HG02938 (cell line): Measurements from ENCODE around the gene YIPF2.
"Not testable (repeated sequence)": the region's sequence is repeated elsewhere in the genome, so short reads cannot be mapped to it uniquely, and the experiment has no call there.

Experiments used
- ATAC-seq: cut with Tn5 transposase; IDR thresholded peaks from one replicate; pipeline ENCODE4 v1.9.1; 2021; ENCODE audit warnings: mild to moderate bottlenecking, moderate library complexity; ENCODE audit not compliant: unreplicated experiment

YIPF2 gene

DNA sequence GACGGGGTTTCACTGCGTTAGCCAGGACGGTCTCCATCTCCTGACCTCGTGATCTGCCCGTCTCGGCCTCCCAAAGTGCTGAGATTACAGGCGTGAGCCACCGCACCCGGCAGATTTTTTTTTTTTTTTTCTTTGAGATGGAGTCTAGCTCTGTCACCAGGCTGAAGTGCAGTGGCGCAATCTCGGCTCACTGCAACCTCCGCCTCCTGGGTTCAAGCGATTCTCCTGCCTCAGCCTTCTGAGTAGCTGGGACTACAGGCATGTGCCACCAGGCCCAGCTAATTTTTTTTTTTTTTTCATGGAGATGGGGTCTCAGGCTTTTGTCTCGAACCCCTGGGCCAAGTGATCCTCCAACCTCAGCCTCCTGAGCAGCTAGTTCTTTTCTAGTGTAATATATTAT is 13.2 kb upstream of the YIPF2 start:
- not testable (repeated sequence) for ATAC-seq

DNA sequence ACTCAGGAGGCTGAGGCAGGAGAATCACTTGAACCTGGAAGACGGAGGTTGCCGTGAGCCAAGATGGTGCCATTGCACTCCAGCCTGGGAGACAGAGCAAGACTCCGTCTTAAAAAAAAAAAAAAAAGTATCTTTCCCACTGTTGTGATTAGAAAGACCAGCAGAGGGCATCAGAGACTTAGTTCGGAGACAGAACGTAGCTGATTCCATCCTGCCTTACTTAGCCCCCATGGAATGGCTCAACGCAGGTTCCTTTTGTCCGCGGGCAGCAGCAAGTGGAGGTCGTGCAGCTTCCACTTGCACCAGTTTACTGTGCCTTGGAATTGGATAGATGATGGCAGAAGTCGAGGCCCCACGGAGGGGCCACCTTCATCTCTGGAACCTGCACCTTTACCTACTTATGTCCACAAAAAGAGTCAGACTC is 8.2 kb upstream of the YIPF2 start:
- no peak for ATAC-seq

DNA sequence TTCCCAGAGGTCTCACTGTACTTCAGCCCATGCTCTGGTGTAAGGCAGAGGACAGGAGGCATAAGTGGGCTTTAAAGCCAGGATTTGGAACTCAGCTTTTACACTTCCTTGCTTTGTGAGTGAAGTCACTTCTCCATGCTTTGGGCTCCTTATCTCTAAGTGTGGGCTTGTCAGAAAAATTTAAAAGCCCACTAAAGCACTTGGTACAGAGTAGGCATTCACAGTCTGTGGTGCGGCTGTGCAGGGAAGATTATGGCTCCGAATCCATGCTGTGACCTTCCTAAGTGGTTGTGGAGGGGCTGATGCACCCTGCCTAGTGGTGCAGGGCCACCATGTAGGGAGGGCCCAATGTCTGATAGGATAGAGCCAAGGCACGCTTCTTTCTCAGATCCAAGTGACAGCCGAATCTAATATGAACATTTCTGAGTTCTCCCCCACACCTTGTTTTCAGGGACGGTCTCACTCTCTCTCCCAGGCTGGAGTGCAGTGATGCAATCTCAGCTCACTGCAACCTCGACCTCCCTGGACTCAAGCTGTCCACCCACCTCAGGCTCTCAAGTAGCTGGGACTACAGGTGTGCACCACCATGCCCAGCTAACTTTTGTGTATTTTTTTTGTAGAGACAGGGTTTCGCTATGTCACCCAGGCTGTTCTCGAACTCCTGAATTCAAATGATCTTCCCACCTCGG is 7.1 kb upstream of the YIPF2 start:
- ATAC-seq, result no peak

DNA sequence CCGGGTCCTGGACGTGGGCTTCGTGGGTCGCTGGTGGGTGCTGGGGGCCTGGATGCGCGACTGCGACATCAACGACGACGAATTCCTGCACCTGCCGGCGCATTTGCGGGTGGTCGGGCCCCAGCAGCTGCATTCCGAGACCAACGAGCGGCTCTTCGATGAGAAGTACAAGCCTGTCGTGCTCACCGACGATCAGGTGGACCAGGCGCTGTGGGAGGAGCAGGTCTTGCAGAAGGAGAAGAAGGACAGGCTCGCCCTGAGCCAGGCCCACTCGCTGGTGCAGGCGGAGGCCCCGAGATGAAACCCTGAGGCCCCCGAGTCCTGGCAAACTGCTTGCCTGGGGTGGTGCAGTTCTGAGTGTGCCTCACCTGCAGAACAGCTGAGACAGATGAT is 959 bp upstream of the YIPF2 start:
- ATAC-seq, result no peak

DNA sequence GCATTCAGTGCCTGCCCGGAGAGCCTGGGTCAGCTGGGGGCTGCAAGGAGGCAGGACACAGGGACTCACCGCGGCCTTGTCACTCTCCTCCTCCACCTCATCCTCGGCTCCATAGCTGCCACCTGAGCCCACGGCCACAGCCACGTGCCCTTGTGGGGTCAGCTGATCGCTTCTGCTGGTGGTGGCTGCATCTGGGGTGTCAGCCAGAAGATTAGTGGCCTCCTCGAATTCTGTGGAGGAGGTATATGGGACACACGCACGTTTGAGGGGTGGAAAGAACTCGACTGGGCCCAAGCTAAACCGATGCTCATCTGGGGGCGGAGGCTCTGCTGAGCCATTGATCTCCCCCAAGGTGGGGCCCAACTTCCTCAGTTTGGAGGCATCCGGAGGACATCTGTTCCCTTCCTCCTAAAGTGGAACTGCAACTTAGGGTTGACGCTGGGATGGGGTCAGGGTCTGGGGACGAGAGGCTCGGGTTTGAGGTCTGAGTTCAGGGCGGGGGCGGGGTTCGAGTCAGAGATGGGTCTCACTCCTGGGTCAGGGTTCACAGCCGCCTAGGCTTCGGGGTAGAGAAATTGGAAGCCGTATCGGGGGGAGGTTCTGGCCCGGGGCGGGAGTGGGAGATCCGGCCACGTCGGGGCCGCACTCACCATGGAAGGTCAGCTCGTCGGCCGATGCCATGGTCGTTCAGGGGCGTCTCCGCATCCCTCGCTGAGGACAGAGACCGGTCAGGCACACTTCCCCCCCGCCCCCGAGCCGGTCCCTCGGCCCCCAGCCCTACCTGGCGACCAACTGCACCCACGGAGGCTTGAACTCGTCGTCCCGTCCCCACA is 493 bp downstream of the YIPF2 start:
- ATAC-seq, result no peak

DNA sequence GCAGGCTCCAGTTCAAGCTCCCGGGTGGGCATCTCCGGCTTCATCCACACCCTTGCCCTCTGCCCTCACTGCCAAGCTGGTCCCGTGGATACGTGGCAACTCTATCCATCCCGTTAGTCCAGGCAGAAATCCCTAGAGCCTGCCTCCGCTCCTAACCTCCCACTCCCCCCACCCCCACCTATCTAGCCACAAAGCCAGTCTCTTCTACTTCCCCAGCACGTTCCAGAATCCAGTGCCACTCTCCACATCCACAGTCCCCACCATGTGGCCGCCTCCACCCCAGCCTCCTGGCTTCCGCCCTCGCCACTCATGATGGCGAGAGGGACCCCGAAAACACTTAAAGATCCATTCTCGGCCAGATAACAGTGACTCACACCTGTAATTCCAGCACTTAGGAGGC is 3.8 kb downstream of the YIPF2 start:
- no peak for ATAC-seq

DNA sequence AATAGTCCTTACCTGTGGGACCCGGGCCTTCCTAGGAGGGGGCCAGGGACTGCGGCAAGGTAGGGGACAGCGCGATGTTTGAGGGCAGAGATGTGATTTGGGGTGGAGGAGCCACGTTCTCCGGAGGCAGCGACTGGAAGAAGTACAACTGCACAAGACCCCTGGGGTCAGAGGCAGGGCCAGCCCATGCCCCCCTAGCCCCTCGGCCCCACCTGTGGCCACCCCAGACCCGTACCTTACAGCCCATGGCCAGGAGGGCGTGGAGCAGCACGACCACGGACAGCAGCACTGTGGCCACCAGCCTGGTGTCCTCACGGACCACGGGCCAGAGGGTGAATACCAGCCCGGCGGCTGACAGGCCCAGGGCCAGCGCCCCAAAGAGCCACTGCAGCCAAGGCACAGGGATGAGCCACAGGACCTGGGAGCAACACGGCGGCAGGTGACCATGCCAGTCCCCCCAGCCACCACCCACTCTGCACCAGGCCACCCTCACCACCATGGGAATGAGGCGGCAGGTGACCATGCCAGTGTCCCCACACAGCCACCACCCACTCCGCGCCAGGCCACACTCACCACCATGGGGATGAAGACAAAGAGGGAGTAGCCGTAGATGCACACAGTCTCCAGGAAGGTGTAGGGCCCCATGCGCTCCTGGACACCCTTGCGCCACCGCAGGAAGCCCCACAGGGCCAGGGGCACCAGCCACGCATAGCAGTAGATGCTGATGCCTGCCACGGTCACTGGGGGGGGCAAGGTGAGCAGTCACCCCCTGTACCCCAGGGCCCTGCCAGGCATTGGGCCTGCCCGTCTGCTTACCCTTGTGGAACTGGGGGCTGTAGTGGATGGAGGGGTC is 5.0 kb downstream of the YIPF2 start:
- ATAC-seq, result no peak

DNA sequence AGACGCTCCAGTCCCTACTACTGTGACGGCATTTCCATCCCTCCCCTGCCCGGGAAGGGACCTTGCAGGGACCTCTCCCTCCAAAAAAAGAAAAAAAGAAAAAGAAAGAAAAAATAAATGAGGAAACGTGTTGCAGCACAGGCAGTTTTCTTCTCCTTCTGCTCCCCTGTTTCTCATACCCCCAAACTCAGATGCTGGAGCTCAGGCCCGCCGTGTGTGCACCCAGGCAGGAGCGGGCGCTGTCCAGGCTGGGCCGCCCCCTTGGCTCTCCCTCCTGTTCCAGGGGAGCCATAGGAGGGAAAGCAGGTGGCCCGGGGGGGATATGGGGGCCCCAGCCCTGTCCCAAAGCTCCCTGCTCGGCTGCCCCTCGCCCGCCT is 5.8 kb downstream of the YIPF2 start:
- no peak for ATAC-seq

DNA sequence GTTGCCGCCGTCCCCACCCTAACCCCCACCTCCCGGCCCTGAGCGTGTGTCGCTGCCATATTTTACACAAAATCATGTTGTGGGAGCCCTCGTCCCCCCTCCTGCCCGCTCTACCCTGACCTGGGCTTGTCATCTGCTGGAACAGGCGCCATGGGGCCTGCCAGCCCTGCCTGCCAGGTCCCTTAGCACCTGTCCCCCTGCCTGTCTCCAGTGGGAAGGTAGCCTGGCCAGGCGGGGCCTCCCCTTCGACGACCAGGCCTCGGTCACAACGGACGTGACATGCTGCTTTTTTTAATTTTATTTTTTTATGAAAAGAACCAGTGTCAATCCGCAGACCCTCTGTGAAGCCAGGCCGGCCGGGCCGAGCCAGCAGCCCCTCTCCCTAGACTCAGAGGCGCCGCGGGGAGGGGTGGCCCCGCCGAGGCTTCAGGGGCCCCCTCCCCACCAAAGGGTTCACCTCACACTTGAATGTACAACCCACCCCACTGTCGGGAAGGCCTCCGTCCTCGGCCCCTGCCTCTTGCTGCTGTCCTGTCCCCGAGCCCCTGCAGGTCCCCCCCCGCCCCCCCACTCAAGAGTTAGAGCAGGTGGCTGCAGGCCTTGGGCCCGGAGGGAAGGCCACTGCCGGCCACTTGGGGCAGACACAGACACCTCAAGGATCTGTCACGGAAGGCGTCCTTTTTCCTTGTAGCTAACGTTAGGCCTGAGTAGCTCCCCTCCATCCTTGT is 6.4 kb downstream of the YIPF2 start:
- ATAC-seq, result no peak

DNA sequence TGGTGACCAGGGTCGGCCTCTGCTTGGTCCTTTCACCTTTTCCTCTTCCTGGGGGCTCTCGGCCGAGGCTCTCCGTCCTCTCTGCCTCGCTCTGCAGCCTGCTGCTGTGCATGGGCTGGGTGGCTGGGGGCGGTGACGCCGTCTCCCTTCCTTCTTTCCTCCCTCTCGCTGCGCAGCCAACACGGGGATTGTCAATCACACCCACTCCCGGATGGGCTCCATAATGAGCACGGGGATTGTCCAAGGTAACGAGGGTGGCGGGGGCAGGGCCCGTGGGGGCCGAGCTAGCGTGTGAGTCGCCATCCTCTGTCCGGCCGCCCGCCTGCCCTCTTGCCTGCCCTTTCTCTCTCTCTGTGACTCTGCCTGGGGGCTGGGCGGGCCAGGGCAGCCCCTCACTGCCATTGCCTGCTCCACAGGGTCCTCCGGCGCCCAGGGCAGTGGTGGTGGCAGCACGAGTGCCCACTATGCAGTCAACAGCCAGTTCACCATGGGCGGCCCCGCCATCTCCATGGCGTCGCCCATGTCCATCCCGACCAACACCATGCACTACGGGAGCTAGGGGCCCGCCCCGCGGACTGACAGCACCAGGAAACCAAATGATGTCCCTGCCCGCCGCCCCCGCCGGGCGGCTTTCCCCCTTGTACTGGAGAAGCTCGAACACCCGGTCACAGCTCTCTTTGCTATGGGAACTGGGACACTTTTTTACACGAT is 7.1 kb downstream of the YIPF2 start:
- ATAC-seq, result no peak

DNA sequence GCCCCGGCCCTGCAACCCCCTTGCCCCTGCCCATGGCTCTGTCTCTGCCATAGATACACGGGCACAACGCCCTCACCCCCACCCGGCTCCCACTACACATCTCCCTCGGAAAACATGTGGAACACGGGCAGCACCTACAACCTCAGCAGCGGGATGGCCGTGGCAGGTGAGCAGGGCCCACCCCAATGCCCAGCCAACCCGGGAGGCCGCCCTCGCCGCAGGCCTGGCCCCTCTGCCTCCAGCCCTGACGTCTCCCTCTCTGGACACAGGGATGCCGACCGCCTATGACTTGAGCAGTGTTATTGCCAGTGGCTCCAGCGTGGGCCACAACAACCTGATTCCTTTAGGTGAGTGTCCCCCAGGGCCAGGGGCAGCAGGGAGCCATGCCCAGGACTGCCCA is 7.7 kb downstream of the YIPF2 start:
- no peak for ATAC-seq

DNA sequence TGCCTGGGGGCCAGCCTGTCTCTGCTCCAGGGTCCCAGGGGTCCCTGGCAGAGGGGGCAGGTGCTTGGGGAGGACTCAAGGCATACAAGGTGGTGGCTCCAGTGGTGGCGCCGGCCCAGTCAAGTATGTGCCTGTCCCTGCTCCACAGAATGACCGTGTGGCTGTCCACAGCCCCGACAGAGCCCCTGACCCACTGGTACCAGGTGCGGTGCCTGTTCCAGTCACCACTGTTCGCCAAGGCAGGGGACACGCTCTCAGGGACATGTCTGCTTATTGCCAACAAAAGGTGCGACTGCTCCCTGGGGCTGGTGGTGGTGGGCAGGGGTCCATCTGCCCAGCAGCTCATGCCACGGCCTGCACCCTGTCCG is 8.2 kb downstream of the YIPF2 start:
- no peak for ATAC-seq

DNA sequence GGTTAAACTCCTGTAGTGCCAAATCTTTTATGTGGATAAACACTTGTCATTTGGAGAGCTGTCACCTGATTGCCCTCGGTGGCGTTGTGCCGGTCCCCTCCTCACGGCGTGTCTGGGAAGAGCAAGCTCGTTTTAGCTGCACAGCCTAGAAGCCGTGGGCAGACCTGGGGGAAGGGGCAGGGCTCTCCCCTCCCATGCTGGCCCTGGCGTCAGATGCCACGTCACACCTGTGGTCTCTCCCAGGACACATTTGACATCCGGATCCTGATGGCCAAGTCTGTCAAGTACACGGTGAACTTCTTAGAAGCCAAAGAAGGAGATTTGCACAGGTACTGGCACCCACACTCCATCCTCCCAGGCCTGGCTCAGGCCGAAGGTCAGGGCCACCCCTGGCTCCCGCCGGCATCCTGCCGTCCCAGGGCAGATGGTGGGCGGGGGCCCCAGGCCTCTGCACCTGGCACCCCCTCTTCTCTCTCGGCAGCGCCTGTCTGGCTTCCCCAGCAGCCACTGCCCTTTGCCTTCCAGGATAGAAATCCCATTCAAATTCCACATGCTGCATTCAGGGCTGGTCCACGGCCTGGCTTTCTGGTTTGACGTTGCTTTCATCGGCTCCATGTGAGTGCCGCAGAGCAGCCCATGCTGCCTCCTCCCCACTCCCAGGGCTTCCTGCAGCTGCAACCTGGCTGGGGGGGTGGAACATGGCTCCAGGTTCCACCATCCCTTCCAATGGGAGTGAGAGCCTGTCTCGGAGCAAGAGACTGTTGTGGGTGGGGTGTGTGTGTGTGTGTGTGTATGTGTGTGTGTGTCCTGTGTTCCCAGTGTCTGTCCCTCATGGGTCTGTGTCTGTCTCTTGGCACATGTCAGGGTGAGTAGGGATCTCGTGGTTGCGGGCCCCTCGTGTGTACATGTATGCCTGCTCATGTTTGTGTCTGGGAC is 8.8 kb downstream of the YIPF2 start:
- ATAC-seq, result no peak

DNA sequence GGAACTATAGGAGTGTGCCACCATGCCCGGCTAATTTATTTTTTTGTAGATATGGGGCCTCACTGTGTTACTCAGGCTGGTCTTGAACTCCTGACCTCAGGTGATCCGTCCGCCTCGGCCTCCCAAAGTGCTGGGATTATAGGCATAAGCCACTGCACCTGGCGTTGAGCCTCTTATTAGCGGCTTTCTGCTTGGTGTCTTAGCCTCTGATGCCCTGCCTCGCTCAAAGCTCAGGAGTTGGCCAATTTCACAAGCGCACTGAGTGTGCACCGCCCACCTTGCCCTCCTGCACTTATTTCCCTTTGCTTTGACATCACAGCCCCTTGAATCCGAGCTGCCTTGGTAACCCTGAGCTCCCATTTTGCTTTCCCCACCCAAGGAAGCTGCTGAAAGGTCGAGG is 10.1 kb downstream of the YIPF2 start:
- ATAC-seq, result no peak

DNA sequence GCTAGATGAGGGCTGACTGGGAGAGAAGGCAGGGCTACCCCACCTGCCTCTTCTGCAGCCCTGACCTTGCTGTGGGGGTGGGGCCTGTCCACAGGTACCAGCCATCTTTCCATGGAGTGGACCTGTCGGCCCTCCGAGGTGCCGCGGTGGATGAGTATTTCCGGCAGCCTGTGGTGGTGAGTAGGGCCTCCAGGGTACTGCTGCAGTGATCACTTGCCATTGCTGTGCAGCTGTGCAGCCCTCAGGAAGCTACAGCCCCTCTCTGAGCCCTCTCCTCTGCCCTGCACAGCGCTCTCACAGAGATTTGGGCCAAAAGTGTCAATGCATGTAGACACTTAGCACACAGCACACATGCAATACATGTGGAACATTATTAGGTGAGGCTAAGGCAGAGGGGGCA is 11.8 kb downstream of the YIPF2 start:
- no peak for ATAC-seq

DNA sequence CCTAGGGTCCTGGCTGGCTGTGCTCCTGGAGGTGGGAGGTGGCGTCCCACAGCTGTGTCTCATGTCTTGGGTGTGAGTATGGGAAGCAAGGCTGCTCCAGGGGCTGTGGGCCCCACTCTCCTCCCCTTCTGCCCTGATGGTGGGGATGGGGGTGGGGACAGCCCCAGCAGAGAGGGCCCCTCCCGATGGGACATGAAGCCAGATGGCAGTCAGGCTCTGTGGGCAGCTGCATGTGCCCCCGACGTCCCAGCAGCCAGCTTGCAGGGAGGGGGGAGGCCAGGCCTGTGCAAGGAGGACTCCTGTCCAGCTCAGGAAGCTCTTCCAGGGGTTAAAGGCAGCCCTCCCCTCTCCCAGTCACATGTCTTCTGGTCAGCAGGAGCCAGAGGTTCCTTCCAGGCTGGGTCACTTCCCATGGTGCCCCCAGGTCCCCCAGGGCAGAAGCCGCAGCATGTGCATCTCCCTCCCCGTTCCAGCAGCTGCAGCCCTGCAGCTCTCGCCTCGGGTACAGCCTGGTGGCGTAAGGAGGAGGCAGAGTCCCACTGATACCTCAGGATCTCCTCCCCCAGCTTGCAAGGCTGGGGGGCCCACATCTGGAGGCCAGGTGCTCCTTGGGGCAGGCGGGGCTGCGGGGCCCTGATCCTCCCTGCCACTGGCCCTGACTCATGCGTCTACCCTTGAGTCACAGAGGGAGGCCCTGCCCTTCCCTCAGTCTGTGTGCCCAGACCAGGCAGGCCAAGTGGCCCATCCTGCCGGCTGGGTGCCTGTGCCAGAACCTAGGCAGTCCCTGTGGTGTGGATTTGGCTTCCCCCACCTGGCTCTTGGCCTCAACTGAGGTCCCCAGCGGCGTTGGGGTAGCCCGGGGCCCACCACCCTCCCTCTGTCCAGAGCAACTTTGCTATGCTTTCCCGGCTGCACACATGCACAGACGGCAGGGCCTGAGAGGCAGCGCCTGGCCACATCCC is 13.0 kb downstream of the YIPF2 start:
- ATAC-seq, result no peak

DNA sequence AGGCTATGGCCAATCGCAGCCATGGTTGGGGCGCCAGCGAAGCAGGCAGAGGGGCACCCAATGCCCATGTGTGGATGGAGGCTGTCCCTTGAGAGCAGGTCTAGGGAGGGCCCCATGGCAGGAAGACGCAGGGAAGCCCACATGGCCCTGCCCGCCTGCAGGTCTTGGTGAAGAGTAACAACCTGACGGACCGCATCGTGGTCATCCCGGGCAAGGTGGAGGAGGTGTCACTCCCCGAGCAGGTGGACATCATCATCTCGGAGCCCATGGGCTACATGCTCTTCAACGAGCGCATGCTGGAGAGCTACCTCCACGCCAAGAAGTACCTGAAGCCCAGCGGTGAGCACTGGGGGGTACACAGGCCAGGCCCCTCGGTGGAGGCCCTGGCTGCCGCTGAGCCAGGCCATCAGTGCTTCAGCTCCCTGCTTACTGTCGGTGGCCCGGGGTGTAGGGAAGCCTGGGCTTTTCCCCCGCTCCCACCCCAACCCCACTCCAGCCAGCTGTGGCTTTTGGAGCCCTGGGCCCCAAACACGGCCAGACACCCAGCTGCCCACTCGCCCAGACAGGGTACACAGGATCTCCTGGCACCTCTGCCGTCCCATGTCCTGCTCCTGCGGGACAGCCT is 14.6 kb downstream of the YIPF2 start:
- ATAC-seq, result no peak

DNA sequence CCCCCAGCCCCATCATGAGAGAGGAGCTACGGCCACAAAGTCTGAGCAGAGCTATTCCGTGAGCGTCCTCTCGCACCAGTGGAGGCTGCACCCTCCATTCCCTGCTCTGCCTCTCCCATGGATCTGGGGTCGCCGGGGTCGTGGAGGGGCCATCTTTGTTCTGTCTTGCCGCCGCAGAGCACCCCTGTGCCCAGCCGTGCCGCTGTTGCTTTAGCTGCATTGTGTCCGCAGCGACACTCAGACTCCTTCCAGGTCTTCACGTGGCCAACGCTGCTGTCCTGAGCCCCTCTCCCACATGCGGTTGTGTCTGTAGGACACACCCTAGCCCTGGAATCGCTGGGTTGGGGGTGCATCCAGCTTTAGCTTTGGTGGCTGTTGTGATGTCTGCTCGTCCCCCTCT is 15.8 kb downstream of the YIPF2 start:
- ATAC-seq, result no peak
